Thyroid gland (tissue), 4 donors: ENCODE results near the gene SPPL2C. TPM values are rescaled to one million over a fixed set of nuclear protein-coding genes. Genes with fewer than 3 reads are reported as not detected.

Experiments
- DNase-seq, 2 donors: peaks; one replicate each; pipeline ENCODE4 v3.0.0-alpha.2; 2019
- H3K27ac ChIP-seq, 3 donors: fragments of 200-600 bp; sonication (generic); 1 replicate in 2 of 3; 2 replicates in 1 of 3; pipeline ENCODE4 v1.5.1; 2016 to 2019; ENCODE audit warnings: mild to moderate bottlenecking in 1 of 3, moderate library complexity in 1 of 3
- H3K27me3 ChIP-seq: fragments of 200-600 bp; sonication (generic); one replicate; pipeline ENCODE4 v1.5.1; 2019
- H3K36me3 ChIP-seq, 2 donors: fragments of 200-600 bp; sonication (generic); one replicate each; pipeline ENCODE4 v1.5.1; 2016 to 2019
- H3K4me1 ChIP-seq, 2 donors: fragments of 200-600 bp; sonication (generic); one replicate each; pipeline ENCODE4 v1.5.1; 2017 to 2019
- H3K4me3 ChIP-seq, 3 donors: fragments of 200-600 bp; sonication (generic); replicated peaks in 1 of 3; 1 replicate in 2 of 3; 2 replicates in 1 of 3; pipeline ENCODE4 v1.5.1; 2016; ENCODE audit warnings: mild to moderate bottlenecking in 1 of 3
- H3K9me3 ChIP-seq: fragments of 200-600 bp; sonication (generic); one replicate; pipeline ENCODE4 v1.5.1; 2017
- POLR2A ChIP-seq, 2 donors: fragments of 450-650 bp; IDR thresholded peaks; one replicate each; pipeline ENCODE4 v1.6.1; 2017; ENCODE audit warnings: antibody characterized with exemption in 2 of 2, mild to moderate bottlenecking in 2 of 2, moderate library complexity in 1 of 2
- WGBS, 2 donors: methylation state at CpG; one replicate each; pipeline ENCODE4 v1.1.5; 2017; 5-methylcytosine and 5-hydroxymethylcytosine counted together
- intact Hi-C: fragments of 100-400 bp; cut with DNase I; formaldehyde crosslinking; loops from one replicate; pipeline ENCODE4 v1.15.1; 2023
- total RNA-seq, 4 donors: library from RNA; depleted of rRNA; stranded (reverse); fragments of >200 nt; gene quantifications; one replicate each; pipeline ENCODE4 v1.2.3, GENCODE V29; 2016
- TF ChIP-seq, protein P1 (sequence below), 6 experiments: fragments of 200-600 bp in 3 of 6; fragments of 450-650 bp in 3 of 6; sonication (generic) in 3 of 6; IDR thresholded peaks; one replicate each; pipeline ENCODE4 v1.5.1; 2016 to 2019; ENCODE audit warnings: antibody characterized with exemption in 6 of 6, mild to moderate bottlenecking in 2 of 6, inconsistent platforms in 1 of 6, moderate library complexity in 1 of 6

The SPPL2C gene
- total RNA-seq, 4 donors from 2014 or later: 0.13 TPM; not detected in 3

- intact Hi-C loops: no loop called here
- WGBS, 2 donors: 57% methylated on average over 6 of the region's 6 CpGs
Measured at GRCh38 chr17:45818041-45818440, 26.6 kb upstream of the SPPL2C start.

GRCh38 chr17:45818699-45819098, 26.0 kb upstream of the SPPL2C start:
- Histone ChIP-seq H3K4me3 (no peak overlapping the region), H3K4me1 (no peaks in the 10 kb centered on the region), H3K27ac (no peak overlapping the region), H3K36me3 (no peaks in the 10 kb centered on the region), H3K9me3 (no peaks in the 10 kb centered on the region), H3K27me3 (no peaks in the 10 kb centered on the region)
- intact Hi-C loops: no loop called here
- DNase-seq: no peak
- WGBS, 2 donors: 69 to 84% methylated on average over 4 of the region's 4 CpGs
- no peak for TF ChIP-seq POLR2A (IDR thresholded peaks at IDR 0.05)
- TF ChIP-seq, protein P1, sequence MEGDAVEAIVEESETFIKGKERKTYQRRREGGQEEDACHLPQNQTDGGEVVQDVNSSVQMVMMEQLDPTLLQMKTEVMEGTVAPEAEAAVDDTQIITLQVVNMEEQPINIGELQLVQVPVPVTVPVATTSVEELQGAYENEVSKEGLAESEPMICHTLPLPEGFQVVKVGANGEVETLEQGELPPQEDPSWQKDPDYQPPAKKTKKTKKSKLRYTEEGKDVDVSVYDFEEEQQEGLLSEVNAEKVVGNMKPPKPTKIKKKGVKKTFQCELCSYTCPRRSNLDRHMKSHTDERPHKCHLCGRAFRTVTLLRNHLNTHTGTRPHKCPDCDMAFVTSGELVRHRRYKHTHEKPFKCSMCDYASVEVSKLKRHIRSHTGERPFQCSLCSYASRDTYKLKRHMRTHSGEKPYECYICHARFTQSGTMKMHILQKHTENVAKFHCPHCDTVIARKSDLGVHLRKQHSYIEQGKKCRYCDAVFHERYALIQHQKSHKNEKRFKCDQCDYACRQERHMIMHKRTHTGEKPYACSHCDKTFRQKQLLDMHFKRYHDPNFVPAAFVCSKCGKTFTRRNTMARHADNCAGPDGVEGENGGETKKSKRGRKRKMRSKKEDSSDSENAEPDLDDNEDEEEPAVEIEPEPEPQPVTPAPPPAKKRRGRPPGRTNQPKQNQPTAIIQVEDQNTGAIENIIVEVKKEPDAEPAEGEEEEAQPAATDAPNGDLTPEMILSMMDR (IDR thresholded peaks at IDR 0.05): no peak

More at GRCh38 chr17:45818041-45818440, 26.6 kb upstream of the SPPL2C start:
- no peaks in the 10 kb centered on the region for H3K27me3 ChIP-seq
- DNase-seq: no peak
- no peak for TF ChIP-seq POLR2A (IDR thresholded peaks at IDR 0.05)
- TF ChIP-seq, protein P1 (IDR thresholded peaks at IDR 0.05): no peak
- no peaks in the 10 kb centered on the region for H3K9me3 ChIP-seq
- H3K27ac ChIP-seq: no peak overlapping the region
- H3K36me3 ChIP-seq: no peaks in the 10 kb centered on the region
- no peaks in the 10 kb centered on the region for H3K4me1 ChIP-seq
- H3K4me3 ChIP-seq: no peak overlapping the region

DNA sequence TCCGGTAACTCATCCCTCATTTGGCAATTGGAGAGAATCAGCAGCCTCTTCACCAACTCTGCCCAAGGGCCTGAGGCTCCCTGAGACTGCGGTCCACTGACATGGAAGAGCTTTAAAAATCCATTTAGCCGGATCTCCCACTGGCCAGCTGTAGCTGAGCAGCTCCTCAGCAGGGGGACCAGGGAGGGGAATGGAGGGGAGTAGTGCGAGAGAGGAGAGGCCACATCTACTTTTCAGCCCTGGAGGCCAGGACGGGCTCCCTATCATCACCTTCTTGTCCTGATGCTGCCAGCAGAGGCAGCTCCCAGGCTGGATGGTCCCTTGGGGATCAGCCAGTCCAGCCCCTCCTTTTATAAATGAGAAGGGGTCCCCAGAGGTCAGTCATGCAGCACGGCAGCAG, 25.0 kb upstream of the SPPL2C start:
- Histone ChIP-seq H3K4me3 (no peak overlapping the region), H3K36me3 (no peaks in the 10 kb centered on the region), H3K4me1 (no peaks in the 10 kb centered on the region), H3K27ac (no peak overlapping the region), H3K27me3 (no peaks in the 10 kb centered on the region), H3K9me3 (no peaks in the 10 kb centered on the region)
- intact Hi-C loops: no loop called here
- TF ChIP-seq, protein P1 (IDR thresholded peaks at IDR 0.05): no peak
- TF ChIP-seq POLR2A (IDR thresholded peaks at IDR 0.05): no peak
- 74 to 84% methylated on average over 6 of the region's 6 CpGs for WGBS, 2 donors
- no peak for DNase-seq

DNA sequence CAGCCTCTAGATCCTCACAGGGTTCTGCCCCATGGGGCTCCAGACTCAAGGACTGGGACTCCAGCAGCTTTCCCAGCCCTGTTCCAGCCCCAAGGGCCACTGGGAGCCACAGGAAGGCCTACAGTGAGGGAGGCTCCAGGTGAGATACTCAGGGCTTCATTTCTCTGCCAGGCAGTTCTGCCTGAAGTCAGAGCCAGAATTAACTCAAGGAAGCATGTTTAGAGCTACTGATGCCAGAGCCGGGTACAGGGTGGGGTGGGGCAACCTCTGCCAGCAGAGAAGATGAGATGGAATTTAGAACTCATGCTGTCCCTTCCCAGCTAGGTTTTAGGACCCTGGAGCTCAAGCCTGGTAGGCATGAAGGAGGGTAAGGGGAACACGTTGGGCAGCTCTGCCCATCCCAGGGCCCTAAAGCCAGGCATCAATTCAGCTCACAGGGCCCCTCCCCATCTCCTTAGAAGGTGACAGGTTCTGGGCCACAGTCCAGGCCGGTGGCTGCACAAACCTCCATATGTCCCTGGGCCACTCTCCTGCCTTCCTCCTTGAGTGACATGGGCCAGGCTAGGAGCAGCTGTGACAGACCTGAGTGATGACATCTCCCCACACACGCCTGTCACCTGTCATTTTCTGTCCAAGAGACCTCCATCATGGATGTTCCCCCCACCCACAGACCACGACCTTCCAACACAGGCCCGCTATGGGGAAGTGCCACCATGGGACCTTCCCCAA, 24.5 kb upstream of the SPPL2C start:
- no peaks in the 10 kb centered on the region for H3K27me3 ChIP-seq
- no peaks in the 10 kb centered on the region for H3K4me1 ChIP-seq
- intact Hi-C loops: no loop called here
- no peak for DNase-seq
- no peak overlapping the region for H3K4me3 ChIP-seq
- H3K27ac ChIP-seq: no peak overlapping the region
- no peaks in the 10 kb centered on the region for H3K36me3 ChIP-seq
- no peak for TF ChIP-seq POLR2A (IDR thresholded peaks at IDR 0.05)
- no peaks in the 10 kb centered on the region for H3K9me3 ChIP-seq
- WGBS, 2 donors: 77 to 79% methylated on average over 6 of the region's 6 CpGs

DNA sequence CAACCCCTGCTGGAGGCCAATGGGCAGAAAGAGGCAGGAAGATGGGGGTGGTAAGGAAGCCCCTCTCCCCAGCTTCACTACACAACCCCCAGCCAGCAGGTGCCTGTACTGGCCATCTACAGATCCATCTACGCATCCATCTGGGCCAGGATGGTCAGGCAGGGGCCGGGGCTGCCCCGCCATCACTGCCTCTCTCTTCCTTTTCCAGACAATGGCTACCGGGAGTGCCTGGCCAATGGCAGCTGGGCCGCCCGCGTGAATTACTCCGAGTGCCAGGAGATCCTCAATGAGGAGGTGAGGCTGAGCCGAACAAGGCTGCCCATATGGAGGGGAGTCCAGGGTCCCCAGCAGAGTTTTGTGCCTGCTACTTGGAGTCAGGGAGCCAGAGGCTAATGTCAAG, 23.5 kb upstream of the SPPL2C start:
- H3K27me3 ChIP-seq: no peaks in the 10 kb centered on the region
- DNase-seq: no peak
- no peaks in the 10 kb centered on the region for H3K36me3 ChIP-seq
- TF ChIP-seq, protein P1 (IDR thresholded peaks at IDR 0.05): no peak
- no peak for TF ChIP-seq POLR2A (IDR thresholded peaks at IDR 0.05)
- no peaks in the 10 kb centered on the region for H3K4me1 ChIP-seq
- intact Hi-C loops: no loop called here
- no peak overlapping the region for H3K4me3 ChIP-seq
- 63 to 92% methylated on average over 2 to 9 of the region's 9 CpGs for WGBS, 2 donors
- no peaks in the 10 kb centered on the region for H3K9me3 ChIP-seq
- no peak overlapping the region for H3K27ac ChIP-seq
